Measurements from ENCODE around the gene WDCP. TPM values are rescaled to one million over a fixed set of nuclear protein-coding genes. Genes with fewer than 3 reads are reported as not detected.
A peak's percentile ranks its signal among the peaks of the same experiment; 100 is the strongest.

Gene WDCP
- polyA plus RNA-seq, 1 donor from 2014 or later: 15.7 TPM

GRCh38 chr2:24047703-24048033, 477 bp upstream of the WDCP start:
- no peaks in the 10 kb centered on the region for H4K20me1 ChIP-seq (ENCODE audit: insufficient read depth)
- no peak overlapping the region for H3K9ac ChIP-seq (ENCODE audit: low read length)
- H3K36me3 ChIP-seq (ENCODE audit: insufficient read depth, low read length): no peaks in the 10 kb centered on the region
- H2AFZ ChIP-seq (ENCODE audit: low read depth, low read length): peak overlapping the region; percentile 53
- TF ChIP-seq SMC3 (conservative IDR thresholded peaks at IDR 0.05; ENCODE audit: poor library complexity) (no peak), RAD21 (conservative IDR thresholded peaks at IDR 0.05) (no peak), POLR2AphosphoS5 (IDR thresholded peaks at IDR 0.05) (no peak), EP300 (conservative IDR thresholded peaks at IDR 0.05; ENCODE audit: poor library complexity, severe bottlenecking) (no peak), EZH2 (IDR thresholded peaks at IDR 0.05; ENCODE audit: borderline replicate concordance, insufficient read depth, low read length, poor library complexity, severe bottlenecking) (no peak), REST (IDR thresholded peaks at IDR 0.05; ENCODE audit: borderline replicate concordance) (no peak), TAF1 (IDR thresholded peaks at IDR 0.05; ENCODE audit: low read depth) (no peak), MXI1 (conservative IDR thresholded peaks at IDR 0.05; ENCODE audit: poor library complexity, severe bottlenecking) (no peak), CTCF (IDR thresholded peaks at IDR 0.05; ENCODE audit: poor library complexity, severe bottlenecking) (no peak)
- H3K4me2 ChIP-seq (ENCODE audit: low read length): no peak overlapping the region
- peak overlapping the region; percentile 75 for H3K4me3 ChIP-seq (ENCODE audit: low read length)
- no peaks in the 10 kb centered on the region for H3K9me2 ChIP-seq (ENCODE audit: insufficient read depth, low read length)
- no peaks in the 10 kb centered on the region for H3K9me3 ChIP-seq (ENCODE audit: low read length)
- H3K27ac ChIP-seq (ENCODE audit: low read length): no peak overlapping the region
- H3K27me3 ChIP-seq (ENCODE audit: insufficient read depth, low read depth, low read length): no peaks in the 10 kb centered on the region
- peaks cover 12% of the 10 kb centered on the region for H3K79me2 ChIP-seq (replicated peaks; ENCODE audit: insufficient read depth, low read length)
- H3F3A ChIP-seq (ENCODE audit: insufficient read depth, low read length, poor library complexity, severe bottlenecking): no peaks in the 10 kb centered on the region

- peaks cover 12% of the 10 kb centered on the region for H3K79me2 ChIP-seq (replicated peaks; ENCODE audit: insufficient read depth, low read length)
- TF ChIP-seq RAD21 (conservative IDR thresholded peaks at IDR 0.05) (no peak), CTCF (IDR thresholded peaks at IDR 0.05; ENCODE audit: poor library complexity, severe bottlenecking) (no peak), MXI1 (conservative IDR thresholded peaks at IDR 0.05; ENCODE audit: poor library complexity, severe bottlenecking) (no peak), REST (IDR thresholded peaks at IDR 0.05; ENCODE audit: borderline replicate concordance) (no peak), POLR2AphosphoS5 (IDR thresholded peaks at IDR 0.05) (no peak), TAF1 (IDR thresholded peaks at IDR 0.05; ENCODE audit: low read depth) (no peak), EP300 (conservative IDR thresholded peaks at IDR 0.05; ENCODE audit: poor library complexity, severe bottlenecking) (no peak), SMC3 (conservative IDR thresholded peaks at IDR 0.05; ENCODE audit: poor library complexity) (no peak), EZH2 (IDR thresholded peaks at IDR 0.05; ENCODE audit: borderline replicate concordance, insufficient read depth, low read length, poor library complexity, severe bottlenecking) (no peak)
- H2AFZ ChIP-seq (ENCODE audit: low read depth, low read length): peak overlapping the region; percentile 86
Observed at GRCh38 chr2:24046599-24046929, 627 bp downstream of the WDCP start.

More at GRCh38 chr2:24046599-24046929, 627 bp downstream of the WDCP start:
- Histone ChIP-seq H3K9me3 (ENCODE audit: low read length) (no peaks in the 10 kb centered on the region), H3K4me3 (ENCODE audit: low read length) (peak overlapping the region; percentile 75), H4K20me1 (ENCODE audit: insufficient read depth) (no peaks in the 10 kb centered on the region), H3K9ac (ENCODE audit: low read length) (peak overlapping the region; percentile 69), H3K27me3 (ENCODE audit: insufficient read depth, low read depth, low read length) (no peaks in the 10 kb centered on the region), H3F3A (ENCODE audit: insufficient read depth, low read length, poor library complexity, severe bottlenecking) (no peaks in the 10 kb centered on the region), H3K9me2 (ENCODE audit: insufficient read depth, low read length) (no peaks in the 10 kb centered on the region), H3K27ac (ENCODE audit: low read length) (no peak overlapping the region), H3K4me2 (ENCODE audit: low read length) (peak overlapping the region; percentile 72), H3K36me3 (ENCODE audit: insufficient read depth, low read length) (no peaks in the 10 kb centered on the region)
